Globus pallidus (tissue), 1 donor: ENCODE data around the gene DMRTB1.

Experiments
- DNase-seq: peaks from one replicate; pipeline ENCODE4 v3.0.0-alpha.2; 2015; ENCODE audit warnings: low spot score

DMRTB1 gene

DNA sequence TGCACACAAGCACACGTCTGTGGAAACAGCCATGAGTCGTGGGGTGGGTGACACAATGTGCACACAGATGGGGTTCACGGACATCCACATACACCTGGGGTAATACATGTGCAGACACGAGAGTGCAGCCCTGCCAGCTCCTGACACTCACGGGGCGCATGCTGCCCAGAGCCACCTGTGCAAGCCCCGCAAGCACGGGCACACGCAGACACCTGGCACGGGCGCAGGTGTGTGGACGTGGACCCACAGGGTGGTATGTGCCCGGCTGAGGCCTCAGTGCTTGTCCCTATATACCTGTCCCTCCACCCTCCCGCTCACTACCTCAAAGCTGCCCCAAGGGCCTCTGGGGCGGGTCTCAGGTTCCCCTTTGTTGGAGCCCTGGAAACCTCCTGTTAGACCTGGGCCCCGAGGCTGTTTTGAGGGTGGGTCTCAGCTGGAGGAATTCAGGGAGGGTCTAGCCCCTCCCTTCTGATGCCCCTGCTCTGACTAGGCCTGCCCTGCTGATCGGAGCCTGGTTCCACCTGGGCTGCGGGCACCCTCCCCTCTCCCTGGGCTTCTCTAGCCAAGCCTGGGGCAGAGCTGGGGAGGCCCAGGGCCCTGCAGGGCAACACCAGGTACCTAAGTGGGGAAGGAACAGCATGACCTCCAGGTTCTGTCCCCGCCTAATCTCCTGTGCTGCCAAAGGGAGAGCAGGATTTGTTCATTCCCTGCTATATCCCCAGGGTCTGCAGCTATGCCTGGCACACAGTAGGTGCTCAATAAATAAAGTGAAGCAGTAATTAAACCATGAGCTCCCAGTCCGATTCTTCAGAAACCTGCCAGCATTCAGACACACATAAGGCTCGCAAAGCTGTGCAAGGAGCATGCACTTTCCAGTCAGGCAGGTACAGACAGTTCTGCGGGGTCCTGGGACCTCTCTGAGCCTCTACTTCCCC, 49.1 kb downstream of the DMRTB1 start:
- DNase-seq = no peak

DNA sequence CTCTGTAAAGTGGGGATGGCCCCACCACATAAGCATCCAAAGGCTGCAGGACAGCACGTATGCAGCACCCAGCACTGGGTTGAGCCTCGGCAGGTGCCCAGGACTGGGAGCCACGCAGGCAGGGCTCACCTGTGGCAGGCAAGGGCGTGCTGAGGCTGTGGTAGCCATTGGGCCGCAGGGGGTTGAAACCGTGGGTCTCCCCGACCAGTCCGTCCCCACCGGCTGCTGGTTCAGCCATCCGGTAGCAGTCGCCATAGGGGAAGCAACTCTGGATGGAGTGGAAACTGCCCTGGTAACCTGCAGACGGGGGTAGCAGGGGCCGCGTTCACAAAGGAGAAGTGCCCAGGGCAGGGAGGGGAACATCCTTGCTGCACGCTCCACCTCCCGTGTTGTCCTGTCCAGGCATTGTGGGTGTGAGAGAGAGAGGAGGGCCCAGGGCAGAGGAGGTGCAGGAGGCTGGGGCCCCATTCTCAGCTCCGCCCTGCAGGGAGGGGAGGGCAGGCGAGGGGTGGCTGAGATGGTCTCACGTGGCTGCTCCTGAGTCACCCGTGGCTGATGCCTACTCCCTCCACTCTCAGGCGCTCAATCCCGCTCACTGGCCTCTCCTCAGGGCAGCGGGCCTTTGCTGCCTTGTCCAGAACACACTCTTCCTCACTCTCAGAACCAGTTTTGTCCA, 49.9 kb downstream of the DMRTB1 start:
- no peak for DNase-seq

DNA sequence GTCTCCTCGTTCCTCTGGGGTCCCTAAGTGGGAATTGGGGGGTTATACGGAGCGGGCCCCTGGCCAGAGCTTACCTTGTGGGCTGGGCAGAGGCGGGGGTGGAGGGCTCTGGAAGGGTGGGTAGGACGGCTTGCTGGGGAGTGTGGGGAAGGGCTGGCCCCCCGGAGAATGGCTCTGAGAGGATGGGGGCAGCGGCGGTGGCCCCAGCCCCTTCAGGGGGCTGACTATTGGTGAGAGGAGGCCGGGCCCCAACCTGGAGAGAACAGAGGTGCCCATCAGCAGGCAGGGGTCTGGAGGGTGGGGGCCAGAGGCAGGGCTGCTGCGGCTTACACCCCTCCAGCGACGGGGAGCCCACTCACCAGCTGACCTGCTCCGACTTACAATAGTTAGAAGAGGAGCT, 50.6 kb downstream of the DMRTB1 start:
- no peak for DNase-seq

- no peak for DNase-seq
These were observed 51.0 kb downstream of the DMRTB1 start for GRCh38 chr1:53510215-53510614.

- no peak for DNase-seq
These were observed 52.2 kb downstream of the DMRTB1 start for GRCh38 chr1:53511323-53511932.

DNA sequence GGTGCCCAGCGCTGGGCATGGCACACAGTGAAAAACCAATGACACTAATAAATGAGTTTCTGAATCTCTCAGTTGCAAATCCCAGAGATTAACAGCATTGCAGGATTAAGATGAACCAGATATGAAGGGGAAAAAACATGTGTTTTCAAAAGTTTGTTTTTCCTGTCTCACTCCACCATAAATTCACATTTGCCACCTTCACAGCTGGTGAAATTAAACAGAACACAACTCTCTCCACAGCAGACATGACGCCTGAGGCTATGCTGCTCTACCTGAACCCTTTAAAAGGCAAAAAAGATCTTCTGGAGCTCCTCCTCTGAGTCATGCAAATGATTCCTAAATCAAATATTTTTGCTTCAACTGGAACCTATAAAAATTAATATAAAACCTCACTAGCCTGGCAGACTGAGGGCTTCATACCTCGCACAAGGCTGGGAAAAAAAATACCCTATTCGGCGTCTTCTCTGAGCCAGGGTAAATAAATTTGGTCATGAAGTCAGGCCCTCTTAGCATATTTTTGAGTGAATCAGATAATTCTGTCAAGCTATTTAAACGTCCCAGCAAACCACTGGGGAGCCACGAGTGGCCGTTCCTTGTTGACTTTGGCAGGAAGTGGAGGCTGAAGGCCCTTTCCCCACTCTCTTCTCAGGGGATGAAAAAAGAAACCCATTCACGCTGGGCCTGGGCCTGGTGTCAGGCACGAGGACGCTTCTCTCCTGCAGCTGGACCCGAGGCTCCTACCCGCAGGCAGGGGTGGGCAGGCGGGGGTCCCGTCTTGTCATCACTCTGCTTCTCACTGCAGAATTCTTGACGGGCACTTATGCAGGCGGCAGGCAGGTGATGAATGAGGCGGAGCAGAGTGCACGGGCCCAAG, 53.0 kb downstream of the DMRTB1 start:
- no peak for DNase-seq

- no peak for DNase-seq
These were observed 53.9 kb downstream of the DMRTB1 start for GRCh38 chr1:53512807-53513755.

DNA sequence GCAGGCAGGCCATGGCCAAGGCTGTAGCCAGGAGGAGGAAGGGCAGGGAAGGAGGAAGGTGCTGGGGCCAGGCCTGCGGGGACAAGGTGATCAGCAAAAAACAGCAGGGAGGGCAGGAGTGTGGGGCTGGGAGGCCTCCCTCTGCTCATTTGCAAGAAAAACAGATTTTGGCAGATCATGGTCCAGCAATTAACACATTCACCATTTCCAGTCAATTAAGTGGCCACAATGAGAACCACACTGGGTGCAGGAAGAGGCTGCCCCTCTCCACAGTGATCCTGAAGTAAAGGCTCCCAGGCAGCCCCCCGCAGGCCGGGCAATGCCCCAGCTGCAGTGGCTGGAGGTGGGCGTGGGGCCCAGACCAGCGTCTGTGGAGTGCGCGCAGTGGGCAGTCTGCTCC, 54.6 kb downstream of the DMRTB1 start:
- DNase-seq = no peak

GRCh38 chr1:53514436-53514835, 55.2 kb downstream of the DMRTB1 start:
- DNase-seq = no peak

- no peak for DNase-seq
These were observed 57.0 kb downstream of the DMRTB1 start for GRCh38 chr1:53516181-53516580.
